SK-N-SH (cell line): ENCODE results near the gene MILR1. TPM values are rescaled to one million over a fixed set of nuclear protein-coding genes. Genes with fewer than 3 reads are reported as not detected.

Experiments used
- CHD2 ChIP-seq: fragments of 150-350 bp; IDR thresholded peaks from 2 replicates; pipeline ENCODE4 v1.6.1; 2018; ENCODE audit warnings: low read length; ENCODE audit not compliant: partially characterized antibody
- ELF1 ChIP-seq: IDR thresholded peaks from 2 replicates; pipeline ENCODE4 v1.4.0; 2012
- EP300 ChIP-seq, 2 experiments: IDR thresholded peaks; 2 replicates each; pipeline versions ENCODE4 v1.4.0 to v1.6.1; 2012; ENCODE audit warnings: borderline replicate concordance in 1 of 2, low read depth in 1 of 2, low read length in 1 of 2
- EZH2phosphoT487 ChIP-seq: fragments of 200-600 bp; sonication (generic); IDR thresholded peaks from 2 replicates; pipeline ENCODE4 v1.6.1; 2017; ENCODE audit warnings: low read depth, mixed run types, mild to moderate bottlenecking, antibody characterized with exemption, moderate library complexity, borderline replicate concordance
- FOSL2 ChIP-seq: IDR thresholded peaks from 2 replicates; pipeline ENCODE4 v1.4.0; 2012; ENCODE audit warnings: low read depth, mild to moderate bottlenecking, moderate library complexity, borderline replicate concordance
- GABPA ChIP-seq: IDR thresholded peaks from 2 replicates; pipeline ENCODE4 v1.4.0; 2012; ENCODE audit warnings: low read depth, mild to moderate bottlenecking
- JUND ChIP-seq: IDR thresholded peaks from 2 replicates; pipeline ENCODE4 v1.4.0; 2012
- MEF2A ChIP-seq: IDR thresholded peaks from 2 replicates; pipeline ENCODE4 v1.4.0; 2012; ENCODE audit warnings: low read depth, borderline replicate concordance
- MXI1 ChIP-seq: IDR thresholded peaks from 2 replicates; pipeline ENCODE4 v1.6.1; 2012; ENCODE audit warnings: mild to moderate bottlenecking, low read depth, low read length, improper control_type of control experiment
- NFIC ChIP-seq: IDR thresholded peaks from 2 replicates; pipeline ENCODE4 v1.4.0; 2012; ENCODE audit warnings: borderline replicate concordance
- NRF1 ChIP-seq: IDR thresholded peaks from 2 replicates; pipeline ENCODE4 v1.6.1; 2012; ENCODE audit warnings: low read depth, mild to moderate bottlenecking, low read length
- PBX3 ChIP-seq: IDR thresholded peaks from 2 replicates; pipeline ENCODE4; 2012
- POLR2AphosphoS5 ChIP-seq: IDR thresholded peaks from 2 replicates; pipeline ENCODE4 v1.6.1; 2012; ENCODE audit warnings: low read depth, low read length
- RAD21 ChIP-seq: IDR thresholded peaks from 2 replicates; pipeline ENCODE4 v1.6.1; 2012; ENCODE audit warnings: mild to moderate bottlenecking, low read length
- REST ChIP-seq: IDR thresholded peaks from 2 replicates; pipeline ENCODE4 v1.6.1; 2012; ENCODE audit warnings: mild to moderate bottlenecking, low read depth, low read length, moderate library complexity
- RFX5 ChIP-seq: IDR thresholded peaks from 2 replicates; pipeline ENCODE4 v1.6.1; 2012; ENCODE audit warnings: mild to moderate bottlenecking, improper control_type of control experiment, low read length
- RXRA ChIP-seq: IDR thresholded peaks from 2 replicates; pipeline ENCODE4 v1.4.0; 2012; ENCODE audit warnings: low read depth, mild to moderate bottlenecking, borderline replicate concordance
- SIN3A ChIP-seq: IDR thresholded peaks from 2 replicates; pipeline ENCODE4 v1.6.1; 2012; ENCODE audit warnings: low read depth, mild to moderate bottlenecking, low read length, moderate library complexity, borderline replicate concordance
- SMC3 ChIP-seq: IDR thresholded peaks from 2 replicates; pipeline ENCODE4 v1.6.1; 2012; ENCODE audit warnings: low read depth, low read length, improper control_type of control experiment
- TCF12 ChIP-seq: IDR thresholded peaks from 2 replicates; pipeline ENCODE4 v1.4.0; 2012
- TEAD4 ChIP-seq: IDR thresholded peaks from 2 replicates; pipeline ENCODE4 v1.4.0; 2012; ENCODE audit warnings: mild to moderate bottlenecking, borderline replicate concordance; ENCODE audit not compliant: insufficient read depth
- USF2 ChIP-seq: fragments of 150-350 bp; IDR thresholded peaks from 2 replicates; pipeline ENCODE4 v1.6.1; 2017; ENCODE audit warnings: antibody characterized with exemption, low read length, low read depth, borderline replicate concordance
- YY1 ChIP-seq: IDR thresholded peaks from 2 replicates; pipeline ENCODE4 v1.4.0; 2012; ENCODE audit warnings: low read depth, mild to moderate bottlenecking
- polyA plus RNA-seq, 3 experiments: library from polyadenylated mRNA; depleted of rRNA; stranded (reverse); fragments of >200 nt; gene quantifications; 2 replicates each; pipeline ENCODE4 v1.2.3, GENCODE V29; 2012
- TF ChIP-seq, protein P1 (sequence below): IDR thresholded peaks from 2 replicates; pipeline ENCODE4 v1.4.0; 2012; ENCODE audit warnings: low read depth, borderline replicate concordance
- TF ChIP-seq, protein P2 (sequence below): IDR thresholded peaks from 2 replicates; pipeline ENCODE4 v1.4.0; 2012; ENCODE audit warnings: low read depth, borderline replicate concordance
- TF ChIP-seq, protein P3 (sequence below): IDR thresholded peaks from 2 replicates; pipeline ENCODE4 v1.4.0; 2012; ENCODE audit warnings: low read depth

The MILR1 gene
- polyA plus RNA-seq, 1 of the 3 experiments (the other 2 are of a cell fraction): 4.9 TPM

DNA sequence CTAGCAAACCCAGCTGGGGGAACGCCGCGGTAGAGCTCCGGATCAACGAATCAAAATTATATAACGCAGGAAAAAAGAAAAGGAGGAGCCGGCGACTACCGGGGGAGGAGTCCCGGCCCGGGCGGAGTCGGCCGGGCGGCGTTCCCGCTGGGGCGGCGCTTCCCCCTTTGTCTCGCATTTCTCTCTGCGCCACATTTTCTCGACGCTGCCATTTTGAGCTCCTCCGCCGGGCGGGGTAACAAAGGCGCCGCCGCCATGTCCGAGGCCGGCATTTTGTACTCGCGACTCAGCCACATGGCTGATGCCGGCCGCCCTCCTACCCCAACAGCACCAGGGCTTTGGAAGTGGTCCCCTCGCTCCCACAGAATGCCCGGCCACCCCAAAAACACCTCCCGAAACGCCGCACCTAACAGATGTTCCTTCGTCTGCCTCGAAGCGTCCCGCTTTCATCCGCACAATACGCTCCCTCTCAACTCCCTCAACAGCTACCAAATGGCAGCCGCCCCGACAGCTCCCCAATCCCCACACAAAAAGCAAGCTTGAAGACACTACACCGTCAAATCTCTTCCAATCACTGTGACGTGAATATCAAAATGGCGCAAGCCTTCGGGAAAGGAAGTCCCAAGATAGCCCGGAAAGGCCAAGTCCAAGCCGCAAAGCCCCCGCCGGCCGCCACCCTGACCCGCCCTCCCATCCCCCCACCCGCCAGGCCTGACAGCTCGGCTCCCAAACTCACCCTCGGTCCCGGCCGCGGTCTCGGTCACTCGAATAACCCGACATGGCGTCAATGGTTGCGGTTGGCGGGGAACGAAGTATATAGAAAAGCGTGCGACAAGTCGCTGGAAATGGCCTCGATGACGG, 56.7 kb downstream of the MILR1 start (continued):
- TF ChIP-seq, protein P1, sequence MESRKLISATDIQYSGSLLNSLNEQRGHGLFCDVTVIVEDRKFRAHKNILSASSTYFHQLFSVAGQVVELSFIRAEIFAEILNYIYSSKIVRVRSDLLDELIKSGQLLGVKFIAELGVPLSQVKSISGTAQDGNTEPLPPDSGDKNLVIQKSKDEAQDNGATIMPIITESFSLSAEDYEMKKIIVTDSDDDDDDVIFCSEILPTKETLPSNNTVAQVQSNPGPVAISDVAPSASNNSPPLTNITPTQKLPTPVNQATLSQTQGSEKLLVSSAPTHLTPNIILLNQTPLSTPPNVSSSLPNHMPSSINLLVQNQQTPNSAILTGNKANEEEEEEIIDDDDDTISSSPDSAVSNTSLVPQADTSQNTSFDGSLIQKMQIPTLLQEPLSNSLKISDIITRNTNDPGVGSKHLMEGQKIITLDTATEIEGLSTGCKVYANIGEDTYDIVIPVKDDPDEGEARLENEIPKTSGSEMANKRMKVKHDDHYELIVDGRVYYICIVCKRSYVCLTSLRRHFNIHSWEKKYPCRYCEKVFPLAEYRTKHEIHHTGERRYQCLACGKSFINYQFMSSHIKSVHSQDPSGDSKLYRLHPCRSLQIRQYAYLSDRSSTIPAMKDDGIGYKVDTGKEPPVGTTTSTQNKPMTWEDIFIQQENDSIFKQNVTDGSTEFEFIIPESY: no peak
- TF ChIP-seq EZH2phosphoT487: no peak
- peak; percentile 82 for TF ChIP-seq TEAD4
- TF ChIP-seq SMC3: no peak
- no peak for TF ChIP-seq USF2
- no peak for TF ChIP-seq RFX5
- peak; percentile 71; the same call in 1 of the 2 replicates for TF ChIP-seq REST
- no peak for TF ChIP-seq RAD21
- TF ChIP-seq ELF1: peak; percentile 38; the same call in 1 of the 2 replicates
- no peak for TF ChIP-seq NFIC
- TF ChIP-seq NRF1: no peak
- TF ChIP-seq YY1: peak; percentile 97
- TF ChIP-seq EP300 (IDR thresholded peaks at IDR 0.05; ENCODE audit: borderline replicate concordance in 1 of 2, low read depth in 1 of 2, low read length in 1 of 2): no peak
- TF ChIP-seq MEF2A: no peak
- TF ChIP-seq GABPA: no peak; the same call in 1 of the 2 replicates
- no peak; the same call in 1 of the 2 replicates for TF ChIP-seq FOSL2
- TF ChIP-seq SIN3A: peak; percentile 96
- TF ChIP-seq, protein P2, sequence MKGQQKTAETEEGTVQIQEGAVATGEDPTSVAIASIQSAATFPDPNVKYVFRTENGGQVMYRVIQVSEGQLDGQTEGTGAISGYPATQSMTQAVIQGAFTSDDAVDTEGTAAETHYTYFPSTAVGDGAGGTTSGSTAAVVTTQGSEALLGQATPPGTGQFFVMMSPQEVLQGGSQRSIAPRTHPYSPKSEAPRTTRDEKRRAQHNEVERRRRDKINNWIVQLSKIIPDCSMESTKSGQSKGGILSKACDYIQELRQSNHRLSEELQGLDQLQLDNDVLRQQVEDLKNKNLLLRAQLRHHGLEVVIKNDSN: no peak
- TF ChIP-seq POLR2AphosphoS5: peak; percentile 87
- TF ChIP-seq RXRA: no peak
- TF ChIP-seq, protein P3, sequence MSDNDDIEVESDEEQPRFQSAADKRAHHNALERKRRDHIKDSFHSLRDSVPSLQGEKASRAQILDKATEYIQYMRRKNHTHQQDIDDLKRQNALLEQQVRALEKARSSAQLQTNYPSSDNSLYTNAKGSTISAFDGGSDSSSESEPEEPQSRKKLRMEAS: peak; percentile 91
- TF ChIP-seq CHD2: peak; percentile 77
- peak; percentile 80 for TF ChIP-seq MXI1
- peak; percentile 46 for TF ChIP-seq PBX3
- no peak for TF ChIP-seq TCF12
- TF ChIP-seq JUND: no peak
